Thyroid gland (tissue), 4 donors: ENCODE data around the gene RNF32. TPM values are rescaled to one million over a fixed set of nuclear protein-coding genes. Genes with fewer than 3 reads are reported as not detected.

Source experiments
- DNase-seq, 2 donors: peaks; one replicate each; pipeline ENCODE4 v3.0.0-alpha.2; 2019
- H3K27ac ChIP-seq, 3 donors: fragments of 200-600 bp; sonication (generic); 1 replicate in 2 of 3; 2 replicates in 1 of 3; pipeline ENCODE4 v1.5.1; 2016 to 2019; ENCODE audit warnings: mild to moderate bottlenecking in 1 of 3, moderate library complexity in 1 of 3
- H3K27me3 ChIP-seq: fragments of 200-600 bp; sonication (generic); one replicate; pipeline ENCODE4 v1.5.1; 2019
- H3K36me3 ChIP-seq, 2 donors: fragments of 200-600 bp; sonication (generic); one replicate each; pipeline ENCODE4 v1.5.1; 2016 to 2019
- H3K4me1 ChIP-seq, 2 donors: fragments of 200-600 bp; sonication (generic); one replicate each; pipeline ENCODE4 v1.5.1; 2017 to 2019
- H3K4me3 ChIP-seq, 3 donors: fragments of 200-600 bp; sonication (generic); replicated peaks in 1 of 3; 1 replicate in 2 of 3; 2 replicates in 1 of 3; pipeline ENCODE4 v1.5.1; 2016; ENCODE audit warnings: mild to moderate bottlenecking in 1 of 3
- H3K9me3 ChIP-seq: fragments of 200-600 bp; sonication (generic); one replicate; pipeline ENCODE4 v1.5.1; 2017
- CTCF ChIP-seq, 6 experiments: fragments of 200-600 bp in 3 of 6; fragments of 450-650 bp in 3 of 6; sonication (generic) in 3 of 6; IDR thresholded peaks; one replicate each; pipeline ENCODE4 v1.5.1; 2016 to 2019; ENCODE audit warnings: antibody characterized with exemption in 6 of 6, mild to moderate bottlenecking in 2 of 6, inconsistent platforms in 1 of 6, moderate library complexity in 1 of 6
- POLR2A ChIP-seq, 2 donors: fragments of 450-650 bp; IDR thresholded peaks; one replicate each; pipeline ENCODE4 v1.6.1; 2017; ENCODE audit warnings: antibody characterized with exemption in 2 of 2, mild to moderate bottlenecking in 2 of 2, moderate library complexity in 1 of 2
- intact Hi-C: fragments of 100-400 bp; cut with DNase I; formaldehyde crosslinking; loops from one replicate; pipeline ENCODE4 v1.15.1; 2023
- total RNA-seq, 4 donors: library from RNA; depleted of rRNA; stranded (reverse); fragments of >200 nt; gene quantifications; one replicate each; pipeline ENCODE4 v1.2.3, GENCODE V29; 2016

The RNF32 gene
- total RNA-seq, 4 donors from 2014 or later: 1.1 to 3.1 (median 1.4) TPM

- Histone ChIP-seq H3K9me3 (no peaks in the 10 kb centered on the region), H3K4me3 (no peak overlapping the region), H3K27ac (no peak overlapping the region), H3K36me3 (no peaks in the 10 kb centered on the region), H3K27me3 (no peaks in the 10 kb centered on the region), H3K4me1 (no peaks in the 10 kb centered on the region)
- no peak for DNase-seq
- intact Hi-C loops: no loop called here
- TF ChIP-seq POLR2A (IDR thresholded peaks at IDR 0.05) (no peak), CTCF (IDR thresholded peaks at IDR 0.05) (no peak)
Observed at GRCh38 chr7:156725936-156726335, 85.4 kb downstream of the RNF32 start.
